HEK293 (cell line): Measurements from ENCODE around the gene PAFAH1B2.

ENCODE experiments used
- ATF2 ChIP-seq: fragments of 450-650 bp; formaldehyde crosslinking; IDR thresholded peaks from 2 replicates; pipeline ENCODE4 v1.5.1; 2016; ENCODE audit warnings: missing biosample characterization, missing genetic modification characterization, low read depth
- FEZF1 ChIP-seq: fragments of 450-650 bp; formaldehyde crosslinking; IDR thresholded peaks from 2 replicates; pipeline ENCODE4 v1.5.1; 2016; ENCODE audit warnings: missing biosample characterization, missing genetic modification characterization
- OVOL3 ChIP-seq: fragments of 450-650 bp; formaldehyde crosslinking; IDR thresholded peaks from 2 replicates; pipeline ENCODE4 v1.5.1; 2016; ENCODE audit warnings: missing biosample characterization, missing genetic modification characterization
- PRDM10 ChIP-seq: fragments of 450-650 bp; formaldehyde crosslinking; IDR thresholded peaks from 2 replicates; pipeline ENCODE4 v1.5.1; 2016; ENCODE audit warnings: missing biosample characterization, missing genetic modification characterization
- PRDM2 ChIP-seq: fragments of 450-650 bp; formaldehyde crosslinking; IDR thresholded peaks from 2 replicates; pipeline ENCODE4 v1.5.1; 2016; ENCODE audit warnings: missing biosample characterization, missing genetic modification characterization, borderline replicate concordance
- SP2 ChIP-seq: fragments of 450-650 bp; formaldehyde crosslinking; IDR thresholded peaks from 2 replicates; pipeline ENCODE4 v1.5.1; 2016; ENCODE audit warnings: missing biosample characterization, missing genetic modification characterization
- TSHZ1 ChIP-seq: fragments of 450-650 bp; formaldehyde crosslinking; IDR thresholded peaks from 2 replicates; pipeline ENCODE4 v1.5.1; 2016; ENCODE audit warnings: missing biosample characterization, missing genetic modification characterization, borderline replicate concordance
- ZBTB49 ChIP-seq: fragments of 450-650 bp; formaldehyde crosslinking; IDR thresholded peaks from 2 replicates; pipeline ENCODE4 v1.5.1; 2016; ENCODE audit warnings: missing biosample characterization, missing genetic modification characterization, low read depth
- ZFHX2 ChIP-seq: fragments of 450-650 bp; formaldehyde crosslinking; conservative IDR thresholded peaks from 2 replicates; pipeline ENCODE4 v1.5.1; 2016; ENCODE audit warnings: missing biosample characterization, missing genetic modification characterization
- ZFP3 ChIP-seq: fragments of 450-650 bp; formaldehyde crosslinking; IDR thresholded peaks from 2 replicates; pipeline ENCODE4 v1.5.1; 2016; ENCODE audit warnings: low read depth, missing biosample characterization, missing genetic modification characterization
- ZNF175 ChIP-seq: fragments of 450-650 bp; formaldehyde crosslinking; IDR thresholded peaks from 2 replicates; pipeline ENCODE4 v1.5.1; 2016; ENCODE audit warnings: missing biosample characterization, missing genetic modification characterization
- ZNF202 ChIP-seq: fragments of 450-650 bp; formaldehyde crosslinking; IDR thresholded peaks from 2 replicates; pipeline ENCODE4 v1.5.1; 2016; ENCODE audit warnings: missing biosample characterization, missing genetic modification characterization, borderline replicate concordance
- ZNF311 ChIP-seq: fragments of 450-650 bp; formaldehyde crosslinking; IDR thresholded peaks from 2 replicates; pipeline ENCODE4 v1.5.1; 2017; ENCODE audit warnings: missing biosample characterization, missing genetic modification characterization, borderline replicate concordance
- ZNF324 ChIP-seq: fragments of 450-650 bp; formaldehyde crosslinking; IDR thresholded peaks from 2 replicates; pipeline ENCODE4 v1.5.1; 2016; ENCODE audit warnings: missing biosample characterization, missing genetic modification characterization
- ZNF366 ChIP-seq: fragments of 450-650 bp; formaldehyde crosslinking; conservative IDR thresholded peaks from 2 replicates; pipeline ENCODE4 v1.5.1; 2016; ENCODE audit warnings: missing biosample characterization, missing genetic modification characterization
- ZNF426 ChIP-seq: fragments of 450-650 bp; formaldehyde crosslinking; IDR thresholded peaks from 2 replicates; pipeline ENCODE4 v1.5.1; 2017; ENCODE audit warnings: missing biosample characterization, missing genetic modification characterization, mild to moderate bottlenecking, inconsistent platforms, moderate library complexity
- ZNF530 ChIP-seq: fragments of 450-650 bp; formaldehyde crosslinking; IDR thresholded peaks from 2 replicates; pipeline ENCODE4 v1.5.1; 2016; ENCODE audit warnings: low read depth, missing biosample characterization, missing genetic modification characterization
- ZNF544 ChIP-seq: fragments of 450-650 bp; formaldehyde crosslinking; IDR thresholded peaks from 2 replicates; pipeline ENCODE4 v1.5.0; 2017; ENCODE audit warnings: missing biosample characterization, missing genetic modification characterization
- ZNF658 ChIP-seq: fragments of 450-650 bp; formaldehyde crosslinking; IDR thresholded peaks from 2 replicates; pipeline ENCODE4; 2016; ENCODE audit warnings: missing biosample characterization, missing genetic modification characterization
- TF ChIP-seq, protein P1 (sequence below): fragments of 450-650 bp; formaldehyde crosslinking; IDR thresholded peaks from 2 replicates; pipeline ENCODE4 v1.5.1; 2016; ENCODE audit warnings: missing biosample characterization, missing genetic modification characterization

PAFAH1B2 gene

GRCh38 chr11:117178210-117179034, 34.3 kb downstream of the PAFAH1B2 start, which contains the start of gene SIDT2 (continued):
- no peak for TF ChIP-seq PRDM2 (tag by site-specific recombination)
- TF ChIP-seq PRDM10 (tag by site-specific recombination) = peak; percentile 96
- no peak for TF ChIP-seq ZNF426 (tag by site-specific recombination)
- TF ChIP-seq ZFHX2 = no peak; the same call in 1 of the 2 replicates
- TF ChIP-seq ZNF311 (tag by site-specific recombination) = no peak
- no peak for TF ChIP-seq ZNF324 (tag by site-specific recombination)
- no peak for TF ChIP-seq ZFP3 (tag by site-specific recombination)
- peak; percentile 93 for TF ChIP-seq ATF2
- peak; percentile 91 for TF ChIP-seq FEZF1 (tag by site-specific recombination)
- TF ChIP-seq ZNF658 (tag by site-specific recombination) = no peak
- TF ChIP-seq ZNF544 (tag by site-specific recombination) = no peak
- TF ChIP-seq ZNF175 (tag by site-specific recombination) = no peak
- no peak for TF ChIP-seq ZBTB49 (tag by site-specific recombination)
- TF ChIP-seq, protein P1, sequence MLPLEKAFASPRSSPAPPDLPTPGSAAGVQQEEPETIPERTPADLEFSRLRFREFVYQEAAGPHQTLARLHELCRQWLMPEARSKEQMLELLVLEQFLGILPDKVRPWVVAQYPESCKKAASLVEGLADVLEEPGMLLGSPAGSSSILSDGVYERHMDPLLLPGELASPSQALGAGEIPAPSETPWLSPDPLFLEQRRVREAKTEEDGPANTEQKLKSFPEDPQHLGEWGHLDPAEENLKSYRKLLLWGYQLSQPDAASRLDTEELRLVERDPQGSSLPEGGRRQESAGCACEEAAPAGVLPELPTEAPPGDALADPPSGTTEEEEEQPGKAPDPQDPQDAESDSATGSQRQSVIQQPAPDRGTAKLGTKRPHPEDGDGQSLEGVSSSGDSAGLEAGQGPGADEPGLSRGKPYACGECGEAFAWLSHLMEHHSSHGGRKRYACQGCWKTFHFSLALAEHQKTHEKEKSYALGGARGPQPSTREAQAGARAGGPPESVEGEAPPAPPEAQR = no peak
- TF ChIP-seq OVOL3 (tag by site-specific recombination) = no peak
- TF ChIP-seq ZNF202 (tag by site-specific recombination) = no peak
- TF ChIP-seq SP2 (tag by site-specific recombination) = peak; percentile 91
- TF ChIP-seq ZNF530 (tag by site-specific recombination) = no peak
- no peak for TF ChIP-seq TSHZ1 (tag by site-specific recombination)
- no peak for TF ChIP-seq ZNF366 (tag by site-specific recombination)
